Neural progenitor cell (in vitro differentiated cells): ENCODE data around the gene RNF121. TPM values are rescaled to one million over a fixed set of nuclear protein-coding genes. Genes with fewer than 3 reads are reported as not detected.

Source experiments
- DNase-seq: peaks from one replicate; pipeline ENCODE4 v3.0.0-alpha.2; 2016; ENCODE audit warnings: low spot score
- H2AFZ ChIP-seq: fragments of 200-600 bp; sonication (generic); replicated peaks from 2 replicates; pipeline ENCODE4 v1.6.1; 2016; ENCODE audit warnings: antibody characterized with exemption
- H3F3A ChIP-seq: fragments of 200-600 bp; sonication (generic); 2 replicates; pipeline ENCODE4 v1.6.1; 2016; ENCODE audit warnings: antibody characterized with exemption, low read depth
- H3K27ac ChIP-seq: fragments of 200-600 bp; sonication (generic); 2 replicates; pipeline ENCODE4 v1.5.1; 2016; ENCODE audit warnings: mild to moderate bottlenecking
- H3K27me3 ChIP-seq: fragments of 200-600 bp; sonication (generic); 2 replicates; pipeline ENCODE4 v1.6.1; 2016; ENCODE audit warnings: mild to moderate bottlenecking, moderate library complexity
- H3K36me3 ChIP-seq: fragments of 200-600 bp; sonication (generic); 2 replicates; pipeline ENCODE4 v1.5.1; 2016
- H3K4me1 ChIP-seq: fragments of 200-600 bp; sonication (generic); 2 replicates; pipeline ENCODE4 v1.6.1; 2016; ENCODE audit warnings: mixed run types
- H3K4me2 ChIP-seq: fragments of 200-600 bp; sonication (generic); 2 replicates; pipeline ENCODE4 v1.6.1; 2016
- H3K4me3 ChIP-seq: fragments of 200-600 bp; sonication (generic); 2 replicates; pipeline ENCODE4 v1.5.1; 2016
- H3K79me2 ChIP-seq: fragments of 200-600 bp; sonication (generic); 2 replicates; pipeline ENCODE4 v1.6.1; 2016; ENCODE audit warnings: low read depth
- H3K9ac ChIP-seq: fragments of 200-600 bp; sonication (generic); 2 replicates; pipeline ENCODE4 v1.6.1; 2016
- H3K9me3 ChIP-seq: fragments of 200-600 bp; sonication (generic); 2 replicates; pipeline ENCODE4 v1.5.1; 2016; ENCODE audit warnings: low read depth
- H4K20me1 ChIP-seq: fragments of 200-600 bp; sonication (generic); 2 replicates; pipeline ENCODE4 v1.6.1; 2016; ENCODE audit warnings: low read depth
- H3K27ac Mint-ChIP-seq: 3 replicates; pipeline ENCODE4 v1.8.0; 2021; ENCODE audit warnings: mixed read lengths
- H3K27me3 Mint-ChIP-seq: 2 replicates; pipeline ENCODE4 v1.8.0; 2022; ENCODE audit warnings: low read depth, mild to moderate bottlenecking, inconsistent platforms, moderate library complexity, mixed read lengths; ENCODE audit not compliant: insufficient read depth
- H3K36me3 Mint-ChIP-seq: 3 replicates; pipeline ENCODE4 v1.8.0; 2021; ENCODE audit warnings: mixed read lengths
- H3K4me1 Mint-ChIP-seq: 3 replicates; pipeline ENCODE4 v1.8.0; 2021; ENCODE audit warnings: mixed read lengths
- H3K4me3 Mint-ChIP-seq: 3 replicates; pipeline ENCODE4 v1.8.0; 2021; ENCODE audit warnings: mild to moderate bottlenecking, moderate library complexity, mixed read lengths
- H3K9me3 Mint-ChIP-seq: 3 replicates; pipeline ENCODE4 v1.8.0; 2020; ENCODE audit warnings: mixed read lengths
- EZH2 ChIP-seq: fragments of 200-600 bp; sonication (generic); IDR thresholded peaks from 2 replicates; pipeline ENCODE4 v1.6.1; 2017; ENCODE audit warnings: antibody characterized with exemption, mild to moderate bottlenecking, moderate library complexity
- EZH2phosphoT487 ChIP-seq: fragments of 200-600 bp; sonication (generic); IDR thresholded peaks from 2 replicates; pipeline ENCODE4 v1.6.1; 2017; ENCODE audit warnings: antibody characterized with exemption
- total RNA-seq: library from RNA; depleted of rRNA; stranded (reverse); fragments of >200 nt; gene quantifications from 2 replicates; pipeline ENCODE4 v1.2.3, GENCODE V29; 2015; ENCODE audit warnings: low replicate concordance
- TF ChIP-seq, protein P1 (sequence below): fragments of 200-600 bp; sonication (generic); IDR thresholded peaks from 2 replicates; pipeline ENCODE4 v1.5.1; 2017; ENCODE audit warnings: antibody characterized with exemption, mild to moderate bottlenecking

Gene RNF121
- total RNA-seq, 1 donor from 2014 or later = 16.7 TPM

DNA sequence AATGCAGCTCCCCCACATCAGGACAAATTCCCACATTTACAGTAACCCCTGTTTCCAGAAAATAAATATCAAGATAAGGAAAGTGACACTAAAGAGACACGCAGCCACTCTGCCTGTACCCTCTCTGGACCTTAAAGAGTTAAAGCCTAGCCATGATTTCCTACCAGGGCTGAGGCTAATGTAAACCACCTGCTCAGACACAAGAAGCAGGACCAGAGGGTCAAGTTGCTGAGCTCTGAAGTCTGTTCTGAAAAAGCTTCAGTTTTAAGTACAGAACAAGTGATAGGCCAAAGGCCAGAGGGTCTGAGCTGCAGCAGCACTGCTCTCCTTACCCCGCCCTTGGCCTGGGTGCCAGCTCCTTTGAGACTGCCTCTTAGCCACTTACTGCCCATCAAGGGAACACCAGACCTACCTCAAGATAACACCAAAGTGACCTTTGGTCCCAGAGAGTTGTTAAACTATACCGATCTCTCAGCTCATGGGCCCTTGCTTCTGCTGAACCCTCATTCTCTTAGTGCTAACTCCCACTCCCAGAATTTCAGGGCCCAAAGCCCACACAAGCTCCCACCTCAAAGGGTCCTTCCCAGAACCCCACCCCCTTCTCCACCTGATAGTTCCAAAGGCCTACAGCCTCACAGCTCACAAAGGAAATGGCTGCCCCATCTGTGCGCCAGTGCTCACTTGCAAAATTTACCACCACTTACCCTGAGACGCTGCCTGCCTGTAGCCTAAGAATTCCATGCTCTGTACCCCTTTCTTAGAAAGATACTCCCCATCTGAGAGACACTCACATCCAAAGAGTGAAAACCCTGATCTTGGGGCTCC is 110.4 kb downstream of the RNF121 start:
- peaks cover 8% of the 10 kb centered on the region for H3K36me3 Mint-ChIP-seq
- peaks cover 56% of the 10 kb centered on the region for H3F3A ChIP-seq
- H2AFZ ChIP-seq = no peak overlapping the region
- H3K4me1 ChIP-seq = peaks cover 47% of the 10 kb centered on the region
- no peaks in the 10 kb centered on the region for H3K27me3 Mint-ChIP-seq
- no peaks in the 10 kb centered on the region for H3K9me3 Mint-ChIP-seq
- no peaks in the 10 kb centered on the region for H3K9me3 ChIP-seq
- H3K36me3 ChIP-seq = no peaks in the 10 kb centered on the region
- no peak overlapping the region for H3K27ac Mint-ChIP-seq
- peaks cover 13% of the 10 kb centered on the region for H3K4me1 Mint-ChIP-seq
- peaks cover 87% of the 10 kb centered on the region for H3K79me2 ChIP-seq
- H3K4me3 ChIP-seq = peak overlapping the region; percentile 54
- peak overlapping the region; percentile 78 for H3K4me2 ChIP-seq
- H3K27me3 ChIP-seq = no peaks in the 10 kb centered on the region
- DNase-seq = no peak
- H3K4me3 Mint-ChIP-seq = no peak overlapping the region
- H3K27ac ChIP-seq = peak overlapping the region; percentile 90
- H3K9ac ChIP-seq = peak overlapping the region; percentile 16
- H4K20me1 ChIP-seq = peaks cover 19% of the 10 kb centered on the region
- TF ChIP-seq, protein P1, sequence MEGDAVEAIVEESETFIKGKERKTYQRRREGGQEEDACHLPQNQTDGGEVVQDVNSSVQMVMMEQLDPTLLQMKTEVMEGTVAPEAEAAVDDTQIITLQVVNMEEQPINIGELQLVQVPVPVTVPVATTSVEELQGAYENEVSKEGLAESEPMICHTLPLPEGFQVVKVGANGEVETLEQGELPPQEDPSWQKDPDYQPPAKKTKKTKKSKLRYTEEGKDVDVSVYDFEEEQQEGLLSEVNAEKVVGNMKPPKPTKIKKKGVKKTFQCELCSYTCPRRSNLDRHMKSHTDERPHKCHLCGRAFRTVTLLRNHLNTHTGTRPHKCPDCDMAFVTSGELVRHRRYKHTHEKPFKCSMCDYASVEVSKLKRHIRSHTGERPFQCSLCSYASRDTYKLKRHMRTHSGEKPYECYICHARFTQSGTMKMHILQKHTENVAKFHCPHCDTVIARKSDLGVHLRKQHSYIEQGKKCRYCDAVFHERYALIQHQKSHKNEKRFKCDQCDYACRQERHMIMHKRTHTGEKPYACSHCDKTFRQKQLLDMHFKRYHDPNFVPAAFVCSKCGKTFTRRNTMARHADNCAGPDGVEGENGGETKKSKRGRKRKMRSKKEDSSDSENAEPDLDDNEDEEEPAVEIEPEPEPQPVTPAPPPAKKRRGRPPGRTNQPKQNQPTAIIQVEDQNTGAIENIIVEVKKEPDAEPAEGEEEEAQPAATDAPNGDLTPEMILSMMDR = no peak
- TF ChIP-seq EZH2phosphoT487 (no peak), EZH2 (no peak)

DNA sequence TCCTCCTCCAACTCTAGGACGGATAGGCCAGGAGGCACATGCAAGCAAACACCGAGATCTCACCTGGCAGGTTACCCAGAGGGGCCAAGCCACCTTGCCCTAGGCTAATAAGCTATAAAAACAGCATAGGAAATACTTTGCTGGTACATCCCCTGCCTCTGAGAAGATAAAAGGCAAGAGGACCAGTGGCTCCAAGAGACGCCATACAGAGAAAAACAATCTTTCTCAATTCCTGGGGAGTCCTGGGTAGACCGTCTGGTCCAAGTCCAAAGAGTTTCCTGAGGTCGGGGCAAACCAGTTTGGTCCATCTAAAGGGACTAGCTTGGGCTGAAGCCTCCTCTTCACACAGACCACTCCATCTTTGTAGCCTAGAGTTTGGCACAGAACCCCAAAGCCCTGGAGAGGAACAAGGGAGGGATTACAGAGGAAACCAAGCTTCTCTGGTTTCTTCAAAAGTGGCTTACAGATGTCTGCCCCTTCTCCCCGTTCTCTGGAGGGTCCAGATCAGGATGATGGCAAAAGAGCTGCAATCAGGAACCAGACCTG is 111.1 kb downstream of the RNF121 start:
- Mint-ChIP-seq H3K27me3 (no peaks in the 10 kb centered on the region), H3K9me3 (no peaks in the 10 kb centered on the region), H3K4me1 (peaks cover 15% of the 10 kb centered on the region), H3K36me3 (peaks cover 8% of the 10 kb centered on the region), H3K4me3 (no peak overlapping the region), H3K27ac (no peak overlapping the region)
- TF ChIP-seq EZH2phosphoT487 = no peak
- TF ChIP-seq, protein P1 = no peak
- TF ChIP-seq EZH2 = no peak
- Histone ChIP-seq H3K27me3 (no peaks in the 10 kb centered on the region), H3K9me3 (no peaks in the 10 kb centered on the region), H3F3A (peaks cover 56% of the 10 kb centered on the region), H2AFZ (no peak overlapping the region), H4K20me1 (peaks cover 19% of the 10 kb centered on the region), H3K4me1 (peaks cover 47% of the 10 kb centered on the region), H3K9ac (peak overlapping the region; percentile 16), H3K79me2 (peaks cover 87% of the 10 kb centered on the region), H3K4me2 (peak overlapping the region; percentile 78), H3K27ac (peak overlapping the region; percentile 90), H3K36me3 (no peaks in the 10 kb centered on the region), H3K4me3 (peak overlapping the region; percentile 54)
- DNase-seq = no peak

DNA sequence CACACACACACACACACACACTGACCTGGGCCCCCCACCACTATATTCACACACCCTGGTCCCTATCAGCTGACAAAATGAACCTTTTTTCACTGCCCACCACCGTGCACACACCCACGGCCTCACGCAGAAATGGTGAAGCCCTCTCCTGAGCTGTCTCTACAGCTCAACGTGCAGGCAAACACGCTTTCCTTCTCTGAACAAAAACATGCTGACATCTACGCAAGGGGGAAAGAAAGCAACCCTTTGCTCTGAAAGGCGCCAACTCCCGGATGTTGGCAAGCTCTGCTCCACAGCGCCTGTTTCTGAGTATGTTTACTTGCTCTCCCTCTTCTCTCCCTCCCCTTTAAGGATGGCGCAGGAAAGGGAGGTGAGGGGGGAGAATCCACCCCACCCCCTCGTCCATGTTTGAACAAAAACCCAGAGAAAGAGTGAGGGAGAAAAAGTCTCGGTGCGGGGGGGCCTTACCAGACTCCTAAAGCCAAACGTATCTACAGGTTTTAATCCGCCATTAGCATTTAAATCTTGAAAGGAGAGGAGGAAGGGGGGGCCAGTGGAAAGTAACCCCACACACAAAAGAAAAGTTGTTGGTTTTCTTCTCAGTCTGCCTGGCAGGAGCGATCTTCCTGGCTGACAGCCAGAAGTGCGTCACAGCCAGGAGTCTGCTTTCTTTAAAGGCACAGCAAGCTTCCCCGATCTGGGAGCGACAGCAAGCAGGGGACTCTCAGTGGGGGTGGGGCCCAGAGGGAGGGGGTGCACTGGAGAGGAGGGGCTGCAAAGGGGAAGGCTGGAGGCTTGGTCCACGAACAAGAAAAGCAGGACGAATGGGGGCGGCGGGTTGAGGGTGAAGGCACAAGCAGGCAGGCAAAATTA is 111.9 kb downstream of the RNF121 start:
- no peaks in the 10 kb centered on the region for H3K9me3 ChIP-seq
- H2AFZ ChIP-seq = no peak overlapping the region
- TF ChIP-seq, protein P1 = no peak
- TF ChIP-seq EZH2phosphoT487 = no peak
- no peak for TF ChIP-seq EZH2
- peak; percentile 91 for DNase-seq
- H4K20me1 ChIP-seq = peaks cover 19% of the 10 kb centered on the region
- peaks cover under 1% of the 10 kb centered on the region for H3K27me3 Mint-ChIP-seq
- peaks cover 23% of the 10 kb centered on the region for H3K4me1 Mint-ChIP-seq
- H3K4me3 Mint-ChIP-seq = no peak overlapping the region
- peaks cover 87% of the 10 kb centered on the region for H3K79me2 ChIP-seq
- H3K27ac Mint-ChIP-seq = no peak overlapping the region
- H3K9me3 Mint-ChIP-seq = no peaks in the 10 kb centered on the region
- peak overlapping the region; percentile 16 for H3K9ac ChIP-seq
- peaks cover 4% of the 10 kb centered on the region for H3K36me3 Mint-ChIP-seq
- peak overlapping the region; percentile 78 for H3K4me2 ChIP-seq
- no peaks in the 10 kb centered on the region for H3K36me3 ChIP-seq
- H3K4me3 ChIP-seq = peak overlapping the region; percentile 54
- peaks cover 56% of the 10 kb centered on the region for H3F3A ChIP-seq
- peak overlapping the region; percentile 90 for H3K27ac ChIP-seq
- no peaks in the 10 kb centered on the region for H3K27me3 ChIP-seq
- H3K4me1 ChIP-seq = peaks cover 49% of the 10 kb centered on the region
